ENCODE data around the gene CMPK2. TPM values are rescaled to one million over a fixed set of nuclear protein-coding genes. Genes with fewer than 3 reads are reported as not detected.

The CMPK2 gene
- total and polyA plus RNA-seq, 9 of the 15 experiments (the other 6 are each of a cell fraction or from before 2014, with no cell fraction given), result 2.6 to 10.5 (median 5.0) TPM

- no peak for TF ChIP-seq STAT6 (CRISPR knock-in tag; IDR thresholded peaks at IDR 0.05)
- TF ChIP-seq E2F1 (CRISPR knock-in tag; IDR thresholded peaks at IDR 0.05), result no peak
- TF ChIP-seq MECOM (CRISPR knock-in tag; IDR thresholded peaks at IDR 0.05), result no peak
- no peak for TF ChIP-seq TSHZ1 (CRISPR knock-in tag; IDR thresholded peaks at IDR 0.05)
- no peak for TF ChIP-seq TFAP4 (CRISPR knock-in tag; IDR thresholded peaks at IDR 0.05; ENCODE audit: borderline replicate concordance)
- TF ChIP-seq THRA (IDR thresholded peaks at IDR 0.05), result no peak
- no peak for TF ChIP-seq CHD1 (IDR thresholded peaks at IDR 0.05; ENCODE audit: low read length)
- TF ChIP-seq ZNF57 (CRISPR knock-in tag; IDR thresholded peaks at IDR 0.05), result no peak
- no peak for TF ChIP-seq ZHX1 (conservative IDR thresholded peaks at IDR 0.05; ENCODE audit: low read length)
- no peak for TF ChIP-seq ZNF347 (CRISPR knock-in tag; IDR thresholded peaks at IDR 0.05; ENCODE audit: low read depth)
- TF ChIP-seq DPF2 (IDR thresholded peaks at IDR 0.05), result peak; percentile 95
- TF ChIP-seq HES1 (IDR thresholded peaks at IDR 0.05; ENCODE audit: low read depth), result no peak
Observed at GRCh38 chr2:6885968-6886367, 20.3 kb upstream of the CMPK2 start (continued).

Data from K562 (cell line).